GM18502 (cell line): ENCODE data around the gene EXOSC7.
"Not testable (repeated sequence)": the region's sequence is repeated elsewhere in the genome, so short reads cannot be mapped to it uniquely, and the experiment has no call there.

Experiments
- ATAC-seq: cut with Tn5 transposase; IDR thresholded peaks from one replicate; pipeline ENCODE4 v1.9.1; 2021; ENCODE audit warnings: mild to moderate bottlenecking; ENCODE audit not compliant: unreplicated experiment, poor library complexity

Gene EXOSC7

DNA sequence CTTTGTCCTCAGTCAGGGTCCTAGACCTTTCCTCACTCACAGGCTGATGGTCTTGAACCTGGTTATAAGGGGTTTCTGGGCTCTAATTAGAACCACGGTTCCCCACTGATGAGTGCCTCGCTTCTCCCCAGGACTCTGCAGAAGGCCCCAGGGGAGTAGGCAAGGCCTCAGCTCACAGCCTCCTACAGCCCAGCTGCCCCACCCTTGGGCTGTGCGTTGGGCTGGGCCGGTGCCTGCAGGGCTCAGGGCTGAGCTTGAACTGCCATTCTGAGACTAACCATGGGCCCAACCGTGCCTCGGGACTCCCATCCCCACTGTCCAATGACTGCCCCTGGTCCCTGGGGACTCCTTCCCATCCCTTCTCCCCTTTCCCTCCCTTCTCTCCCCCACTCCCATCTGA, 75.6 kb downstream of the EXOSC7 start:
- ATAC-seq = no peak

DNA sequence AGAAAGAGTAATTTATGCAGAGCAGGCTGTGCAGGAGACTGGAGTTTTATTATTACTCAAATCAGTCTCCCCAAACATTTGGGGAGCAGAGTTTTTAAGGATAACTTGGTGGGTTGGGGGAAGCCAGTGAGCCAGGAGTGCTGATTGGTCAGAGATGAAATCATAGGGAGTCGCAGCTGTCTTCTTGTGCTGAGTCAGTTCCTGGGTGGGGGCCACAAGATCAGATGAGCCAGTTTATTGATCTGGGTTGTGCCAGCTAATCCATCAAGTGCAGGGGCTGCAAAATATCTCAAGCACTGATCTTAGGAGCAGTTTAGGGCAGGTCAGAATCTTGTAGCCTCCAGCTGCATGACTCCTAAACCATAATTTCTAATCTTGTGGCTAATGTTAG, 77.8 kb downstream of the EXOSC7 start:
- ATAC-seq = not testable (repeated sequence)

DNA sequence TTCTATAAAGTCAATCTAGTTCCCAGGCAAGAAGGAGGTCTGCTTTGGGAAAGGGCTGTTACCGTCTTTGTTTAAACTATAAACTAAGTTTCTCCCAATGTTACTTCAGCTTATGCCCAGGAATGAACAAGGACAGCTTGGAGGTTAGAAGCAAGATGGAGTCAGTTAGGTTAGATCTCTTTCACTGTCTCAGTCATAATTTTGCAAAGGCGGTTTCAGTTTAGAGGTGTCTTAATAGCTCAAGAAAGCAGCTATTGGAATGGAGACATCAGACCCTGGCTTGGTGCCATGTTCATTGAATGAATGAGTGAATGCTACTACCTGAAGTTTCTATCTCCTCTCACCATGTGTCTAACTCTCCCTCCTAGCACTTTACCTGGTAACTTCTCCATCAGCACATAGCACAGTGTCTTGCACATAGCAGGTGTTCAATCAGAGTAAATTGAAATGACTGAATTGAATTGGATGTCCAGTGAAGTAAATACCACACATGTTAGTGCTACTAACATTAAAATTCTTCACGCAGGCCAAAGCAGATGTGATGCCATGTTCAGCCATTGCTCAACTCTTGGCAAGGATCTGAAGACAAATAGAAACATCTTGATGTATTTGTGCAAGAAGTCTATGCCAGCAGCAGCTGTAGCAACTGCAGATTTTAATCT, 78.3 kb downstream of the EXOSC7 start:
- no peak for ATAC-seq

DNA sequence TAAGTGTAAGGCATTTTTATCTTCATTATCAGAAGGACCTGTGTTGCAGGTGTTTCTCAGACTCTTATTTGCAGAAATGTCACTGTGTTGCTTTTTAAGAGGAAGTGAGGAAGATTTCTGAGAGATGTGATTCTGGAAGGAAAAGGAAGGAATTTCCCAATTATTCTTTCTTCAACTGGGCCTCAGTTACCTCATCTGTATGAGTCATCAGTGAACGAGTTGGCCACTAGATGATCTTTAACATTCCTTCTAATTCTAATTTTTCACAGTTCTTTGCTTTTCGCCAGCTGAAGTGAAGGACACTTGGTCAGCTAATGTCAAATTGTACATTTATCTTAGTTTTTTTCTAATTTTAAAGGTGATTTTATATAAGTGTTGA, 79.0 kb downstream of the EXOSC7 start:
- ATAC-seq = no peak

DNA sequence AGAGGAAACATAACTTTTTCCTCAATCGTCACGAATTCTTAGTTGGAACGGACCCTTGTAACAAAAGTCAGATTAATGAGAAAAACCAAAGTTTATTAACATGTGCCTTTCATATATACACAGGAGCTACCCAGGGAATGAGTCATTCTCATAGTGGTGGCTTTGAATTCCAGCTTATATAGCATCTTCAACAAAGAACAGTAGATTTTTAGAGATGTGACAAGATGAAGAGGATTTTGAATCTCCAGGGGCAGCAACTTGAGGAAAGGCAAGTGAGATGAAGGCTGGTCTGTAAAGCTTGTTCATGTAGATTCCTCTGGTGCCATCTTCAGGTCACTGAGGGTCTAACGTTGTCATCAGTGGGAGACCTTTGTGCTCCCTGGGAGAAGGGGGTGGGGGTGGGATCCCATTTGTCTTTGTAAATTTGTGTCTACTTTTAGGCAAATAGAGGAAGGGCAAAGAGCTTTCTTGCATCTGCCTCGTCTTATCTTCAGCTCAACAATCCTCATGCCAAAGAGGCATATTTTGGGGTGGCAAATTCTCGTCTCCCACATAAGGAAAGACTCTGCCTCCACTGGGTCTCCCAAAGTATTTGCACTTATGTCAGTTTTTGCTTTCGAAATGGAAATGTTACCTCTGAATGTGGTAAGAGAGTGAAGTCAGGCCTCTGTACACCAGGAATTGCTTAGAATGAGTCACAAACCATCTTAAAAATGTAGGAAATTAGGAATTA, 79.5 kb downstream of the EXOSC7 start:
- ATAC-seq = no peak

DNA sequence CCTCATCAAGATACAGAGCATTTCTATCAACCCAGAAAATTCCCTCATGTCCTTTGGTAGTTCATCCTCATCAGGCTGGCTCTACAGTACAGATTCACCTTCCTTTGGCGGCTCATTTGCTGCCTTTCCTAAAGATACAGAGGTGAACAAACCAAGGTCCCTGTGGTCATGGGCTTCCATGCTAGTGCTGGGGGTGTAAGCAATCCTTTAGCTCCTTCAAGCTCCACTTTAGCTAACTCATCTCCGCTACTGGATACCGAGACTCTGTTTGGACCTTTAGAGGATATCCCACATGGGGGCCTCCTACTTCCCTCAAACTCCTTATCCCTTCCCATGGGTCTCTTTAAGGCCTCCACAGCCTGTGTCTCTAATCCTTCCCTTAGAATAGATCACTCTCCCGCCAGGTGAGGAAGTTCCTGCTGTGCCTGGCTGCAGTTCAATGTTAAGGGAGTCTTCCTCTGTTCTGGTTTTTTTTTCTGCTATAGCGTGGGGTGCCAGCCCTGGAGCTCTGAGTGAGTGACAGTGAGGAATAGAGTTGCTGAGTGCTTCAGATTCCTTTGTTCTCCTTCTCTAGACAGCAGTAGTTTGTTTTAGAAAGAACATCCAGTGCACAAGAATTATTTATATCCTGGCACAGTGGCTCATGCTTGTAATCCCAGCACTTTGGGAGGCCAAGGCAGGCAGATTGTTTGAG, 80.7 kb downstream of the EXOSC7 start:
- no peak for ATAC-seq

DNA sequence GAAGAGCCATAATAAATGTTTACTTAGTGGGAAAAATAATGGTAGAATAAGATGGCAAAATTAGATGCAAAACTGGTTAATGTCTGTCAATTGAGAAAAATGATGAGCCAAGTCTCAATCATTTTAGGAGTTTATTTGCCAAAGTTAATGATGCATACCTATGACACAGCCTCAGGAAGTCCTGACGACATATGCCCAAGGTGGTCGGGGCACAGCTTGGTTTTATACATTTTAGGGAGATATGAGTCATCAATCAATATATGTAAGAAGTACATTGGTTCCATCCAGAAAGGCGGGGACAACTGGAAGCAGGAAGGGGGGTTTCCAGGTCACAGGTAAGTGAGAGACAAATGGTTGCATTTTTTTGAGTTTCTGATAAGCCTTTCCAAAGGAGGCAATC, 81.5 kb downstream of the EXOSC7 start:
- ATAC-seq = no peak

DNA sequence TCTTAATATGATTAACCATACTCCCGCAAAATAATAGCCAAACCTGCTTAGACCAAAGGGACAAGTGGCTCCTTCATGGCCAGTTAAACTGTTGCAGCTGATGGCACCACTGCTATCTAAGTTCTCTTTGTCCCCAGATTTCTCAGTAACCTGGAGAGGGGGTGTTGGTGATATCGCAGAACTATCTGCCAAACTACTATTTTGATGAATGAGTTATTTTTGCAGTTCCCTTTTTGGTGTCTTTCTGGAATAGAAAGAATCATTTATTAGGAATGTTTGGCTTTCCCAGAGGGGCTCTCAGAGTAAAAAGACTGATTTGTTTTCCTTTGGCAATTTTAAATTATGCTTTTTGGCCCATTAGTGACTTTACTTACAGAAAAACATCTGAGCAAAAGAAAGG, 83.1 kb downstream of the EXOSC7 start:
- ATAC-seq = no peak

DNA sequence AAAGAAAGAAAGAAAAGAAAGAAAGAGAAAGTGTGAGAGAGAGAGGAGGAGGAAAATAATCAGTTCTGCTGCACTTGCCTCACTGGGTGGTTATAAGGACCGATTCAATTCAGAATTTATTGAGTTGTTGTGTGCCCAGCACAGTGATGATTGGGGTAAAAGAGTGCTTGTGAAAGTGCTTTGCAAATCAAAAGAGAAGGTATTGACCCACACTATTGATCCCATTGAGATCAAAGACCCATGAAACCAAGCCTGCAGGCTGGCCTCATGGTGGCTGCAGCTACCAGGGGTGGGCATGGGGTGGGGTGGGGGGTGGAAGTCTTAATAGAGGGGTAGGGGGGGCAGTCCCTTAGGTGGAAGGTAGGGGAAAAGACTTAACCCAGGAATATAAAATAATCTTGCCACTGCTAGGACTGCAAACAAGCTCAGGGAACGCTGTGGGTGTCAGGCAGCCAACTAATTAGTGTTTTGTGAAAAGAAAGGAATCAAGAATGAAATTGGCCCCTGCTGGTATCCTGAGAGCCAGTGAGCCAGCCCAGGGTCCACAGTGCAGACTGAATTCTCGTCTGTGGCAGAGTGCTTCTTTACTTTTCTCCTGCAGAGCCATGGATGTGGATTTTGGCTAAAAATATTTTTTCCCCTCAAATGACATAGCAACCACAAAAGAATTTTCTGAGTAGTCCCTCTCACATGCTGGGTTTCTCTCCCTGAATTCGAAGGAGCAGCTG, 84.3 kb downstream of the EXOSC7 start:
- no peak for ATAC-seq
